ENCODE results near the gene ZNF516. TPM values are rescaled to one million over a fixed set of nuclear protein-coding genes. Genes with fewer than 3 reads are reported as not detected.

ZNF516 gene
- total and polyA plus RNA-seq, 2 of the 13 experiments (the other 11 are each of a cell fraction or from before 2014, with no cell fraction given) = 16.6 to 18.7 TPM

GRCh38 chr18:76479351-76480238, 15.4 kb downstream of the ZNF516 start:
- ChIA-PET CTCF (ENCODE audit: low intra/inter-chr PET ratio, low total read pairs) (no interaction called here), POLR2A (interaction anchor here (2.1 kb wide), 1 partner anchor 14 kb away, joined by 9 read pairs; the partner anchor contains the start of gene ZNF516)
- DNase-seq (ENCODE audit: low spot score) (no peak), ATAC-seq (peak; percentile 50), FAIRE-seq (no peak)
- in situ Hi-C loops (cut with HindIII; ENCODE audit: extremely low pct_ligation_motif_present, low pct_unique_long_range_greater_than_20kb) (no loop called here), intact Hi-C loops (cut with micrococcal nuclease; ENCODE audit: unreplicated experiment) (no loop called here)
- no TSS peak for BruUV-seq (replicated peaks)
- Histone ChIP-seq H3K27ac (ENCODE audit: extremely low read length, insufficient read depth, low read length) (peak overlapping the region; percentile 7), H3K36me3 (replicated peaks in 1 of 2; ENCODE audit: control insufficient read depth in 1 of 2, insufficient read depth in 2 of 2, low read length in 2 of 2) (peaks cover 5 to 7% of the 10 kb centered on the region in 2 experiments; a peak in 3 of 5 replicates), H3K4me2 (ENCODE audit: low read depth, low read length) (peak overlapping the region; percentile 16; the same call in 1 of the 2 replicates), H3K9ac (ENCODE audit: insufficient read depth, low read depth, low read length) (no peak overlapping the region), H3K4me3 (replicated peaks in 1 of 3; ENCODE audit: insufficient read depth in 1 of 3, low read depth in 2 of 3, low read length in 3 of 3) (no peak overlapping the region), H3K27me3 (ENCODE audit: control insufficient read depth in 1 of 2, insufficient read depth in 2 of 2, low read length in 2 of 2) (no peaks in the 10 kb centered on the region), H4K20me1 (ENCODE audit: insufficient read depth, low read length) (peaks cover 91% of the 10 kb centered on the region), H2AFZ (ENCODE audit: low read length) (no peak overlapping the region), H3K9me3 (ENCODE audit: low read length) (no peaks in the 10 kb centered on the region), H3K79me2 (ENCODE audit: insufficient read depth, low read length) (peaks cover 97% of the 10 kb centered on the region), H3K4me1 (ENCODE audit: insufficient read depth, low read length) (peaks cover 93% of the 10 kb centered on the region)
- WGBS (ENCODE audit: low lambda C conversion rate) = 67% methylated on average over 9 of the region's 13 CpGs
- no peak for TF ChIP-seq MLX (CRISPR knock-in tag; IDR thresholded peaks at IDR 0.05)
- no peak for TF ChIP-seq SRY (CRISPR knock-in tag; IDR thresholded peaks at IDR 0.05)
- TF ChIP-seq TGIF2 (CRISPR knock-in tag; IDR thresholded peaks at IDR 0.05) = no peak
- no peak for TF ChIP-seq ZNF850 (CRISPR knock-in tag; conservative IDR thresholded peaks at IDR 0.05)
- TF ChIP-seq ZNF878 (CRISPR knock-in tag; IDR thresholded peaks at IDR 0.05) = no peak
- TF ChIP-seq ARNT (IDR thresholded peaks at IDR 0.05) = no peak
- no peak for TF ChIP-seq MZF1 (CRISPR knock-in tag; IDR thresholded peaks at IDR 0.05; ENCODE audit: borderline replicate concordance)
- TF ChIP-seq CEBPB (IDR thresholded peaks at IDR 0.05; ENCODE audit: borderline replicate concordance, low read depth, low read length) = peak; percentile 42; the same call in 1 of the 2 replicates
- no peak for TF ChIP-seq ZNF549 (CRISPR knock-in tag; IDR thresholded peaks at IDR 0.05)
- TF ChIP-seq ZBTB33 (CRISPR knock-in tag; IDR thresholded peaks at IDR 0.05) = peak; percentile 24; the same call in 1 of the 2 replicates
- no peak for TF ChIP-seq IKZF4 (CRISPR knock-in tag; IDR thresholded peaks at IDR 0.05; ENCODE audit: borderline replicate concordance, low read depth, not compliant biosample characterization)
- no peak for TF ChIP-seq ZNF136 (CRISPR knock-in tag; IDR thresholded peaks at IDR 0.05; ENCODE audit: low read depth)
- TF ChIP-seq ZNF607 (CRISPR knock-in tag; IDR thresholded peaks at IDR 0.05; ENCODE audit: borderline replicate concordance) = no peak
- TF ChIP-seq PHF21A (CRISPR knock-in tag; IDR thresholded peaks at IDR 0.05) = no peak
- TF ChIP-seq NR2F6 (IDR thresholded peaks at IDR 0.05) = peak; percentile 22; the same call in 1 of the 2 replicates
- TF ChIP-seq NR2F6 (CRISPR knock-in tag; IDR thresholded peaks at IDR 0.05) = no peak
- no peak for TF ChIP-seq ZNF879 (CRISPR knock-in tag; IDR thresholded peaks at IDR 0.05)
